ENCODE data around the gene USB1.
A peak's percentile ranks its signal among the peaks of the same experiment; 100 is the strongest.
"Not testable (repeated sequence)": the region's sequence is repeated elsewhere in the genome, so short reads cannot be mapped to it uniquely, and the experiment has no call there.

Gene USB1

DNA sequence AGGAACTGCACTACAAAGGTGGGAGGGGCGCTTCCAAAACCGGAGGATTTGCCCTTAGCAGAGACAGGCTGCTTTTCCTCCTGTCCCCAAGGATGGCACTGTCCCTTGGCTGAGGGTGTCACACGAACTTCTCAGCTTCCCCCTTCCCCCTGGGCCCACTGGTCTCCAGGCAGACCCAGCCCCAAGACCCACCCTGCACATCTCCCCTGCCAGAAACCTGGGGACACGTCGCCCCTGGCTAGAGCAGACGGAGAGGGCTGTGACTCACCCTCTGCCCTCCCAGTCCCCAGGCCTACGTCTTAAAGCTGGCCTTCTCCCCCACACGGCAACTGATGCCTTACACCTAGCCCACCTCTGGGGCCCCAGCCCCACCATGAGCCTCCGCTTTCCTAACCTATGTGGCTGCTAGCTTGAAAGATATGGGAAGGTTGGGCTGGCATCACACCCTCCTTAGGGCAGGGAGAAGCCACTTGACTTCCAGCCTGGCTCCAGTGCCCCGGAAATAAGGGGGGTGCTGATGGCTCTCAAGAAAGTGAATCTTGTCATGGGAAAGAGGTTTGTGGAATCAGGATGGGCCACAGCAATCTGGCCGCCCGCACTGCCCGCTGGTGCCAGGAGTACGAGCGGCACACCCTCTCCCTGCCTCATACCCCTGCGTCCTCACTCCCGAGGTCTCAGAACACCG is 5.3 kb upstream of the USB1 start:
- no peak for DNase-seq

DNA sequence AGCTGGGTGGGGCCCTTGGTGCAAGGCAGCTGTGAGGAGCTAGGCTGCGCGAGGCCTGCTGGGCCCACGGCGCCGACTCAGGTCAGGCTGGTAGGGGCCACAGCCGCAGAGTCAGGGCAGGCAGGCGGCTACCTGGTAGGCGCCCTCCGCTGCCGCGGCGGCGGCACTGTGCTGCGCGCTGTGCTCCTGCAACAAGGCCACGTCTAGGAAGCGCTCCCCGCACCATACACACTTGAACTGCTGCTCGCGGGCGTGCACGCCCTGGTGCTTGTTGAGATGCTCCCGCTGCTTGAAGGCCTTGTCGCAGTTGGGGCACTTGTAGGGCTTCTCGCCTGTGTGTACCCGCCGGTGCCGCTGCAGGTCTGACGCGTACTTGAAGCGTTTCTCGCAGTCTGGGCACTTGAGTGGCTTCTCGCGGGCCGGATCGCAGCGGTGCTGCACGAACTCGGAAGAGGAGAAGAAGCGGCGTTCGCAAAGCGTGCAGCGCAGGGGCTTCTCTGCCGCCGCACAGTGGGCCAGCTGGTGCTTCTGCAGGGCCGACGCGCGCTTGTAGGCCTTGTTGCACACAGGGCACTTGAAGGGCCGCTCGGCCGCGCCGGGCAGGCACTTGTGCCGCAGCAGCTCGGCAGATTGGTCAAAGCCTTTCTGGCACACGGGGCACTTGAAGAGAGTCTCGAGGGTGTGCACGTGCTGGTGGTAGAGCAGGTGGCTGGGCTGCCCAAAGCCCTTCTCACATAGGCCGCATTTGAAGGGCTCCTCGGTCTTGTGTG is 4.6 kb upstream of the USB1 start:
- DNase-seq = no peak

DNA sequence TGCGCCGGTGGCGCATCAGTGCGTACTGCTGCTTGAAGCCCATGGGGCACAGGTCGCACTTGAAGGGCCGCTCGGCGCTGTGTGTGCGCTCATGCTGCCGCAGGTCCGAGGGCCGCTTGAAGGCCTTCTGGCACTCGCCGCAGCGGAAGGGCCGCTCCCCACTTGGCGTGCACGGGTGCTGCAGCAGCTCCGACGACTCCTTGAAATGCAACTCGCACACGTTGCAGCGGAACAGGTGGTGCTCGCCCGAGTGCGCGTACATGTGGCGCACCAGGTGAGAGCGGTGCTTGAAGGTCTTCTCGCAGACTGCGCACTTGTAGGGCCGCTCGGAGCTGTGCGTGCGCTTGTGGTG is 4.1 kb upstream of the USB1 start:
- no peak for DNase-seq

DNA sequence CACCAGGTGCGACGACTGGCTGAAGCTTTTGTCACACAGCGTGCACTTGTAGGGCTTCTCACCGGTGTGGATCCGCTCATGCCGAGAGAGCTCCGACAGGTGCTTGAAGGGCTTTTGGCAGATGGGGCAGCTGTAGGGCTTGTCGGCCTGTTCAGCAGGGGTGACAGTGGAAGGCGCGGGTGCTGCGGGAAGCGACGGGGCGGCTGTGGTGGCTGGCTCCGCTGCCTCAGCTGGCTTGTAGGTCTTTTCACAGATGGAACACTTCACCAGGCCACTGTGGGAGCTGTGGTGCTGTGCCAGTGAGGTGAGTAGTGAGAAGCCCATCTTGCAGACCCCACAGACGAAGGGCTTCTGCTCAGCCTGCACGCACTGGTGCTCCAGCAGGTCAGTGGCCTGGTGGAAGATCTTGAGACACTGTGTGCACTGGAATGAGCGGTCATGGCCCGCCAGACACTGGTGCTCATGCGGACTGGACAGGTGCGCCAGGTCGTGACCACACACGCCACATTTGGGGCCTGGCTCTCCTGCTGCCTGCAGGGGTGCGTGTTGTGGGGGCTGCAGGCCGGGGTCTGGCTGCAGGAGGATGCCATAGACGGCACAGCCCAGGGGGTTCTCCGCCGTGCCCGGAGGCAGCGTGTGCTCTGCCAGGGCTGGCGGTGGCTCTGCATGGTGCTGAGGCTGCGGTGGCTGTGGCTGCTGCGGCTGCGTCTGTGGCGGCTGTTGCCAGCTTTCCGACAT is 3.5 kb upstream of the USB1 start:
- DNase-seq = no peak

DNA sequence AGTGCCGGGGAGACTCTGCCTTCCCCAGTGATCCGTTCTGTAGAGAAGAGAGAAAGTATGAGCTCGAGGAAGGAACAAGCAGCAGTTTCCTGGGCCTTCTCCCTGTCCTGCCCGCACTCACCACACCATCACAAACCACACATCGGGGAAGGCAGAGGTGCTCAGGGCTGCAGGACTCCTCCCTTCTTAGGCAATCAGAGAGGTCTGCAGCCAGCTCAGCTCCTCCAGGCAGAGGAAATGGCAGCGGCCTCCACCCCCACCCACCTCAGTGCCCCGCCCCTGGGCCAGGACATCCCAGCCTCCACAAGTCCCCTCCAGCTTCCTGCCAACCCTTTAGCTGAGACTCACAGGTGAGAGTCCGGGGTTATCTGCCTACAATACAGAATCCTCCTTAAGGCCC is 2.7 kb upstream of the USB1 start:
- DNase-seq = peak; percentile 76

DNA sequence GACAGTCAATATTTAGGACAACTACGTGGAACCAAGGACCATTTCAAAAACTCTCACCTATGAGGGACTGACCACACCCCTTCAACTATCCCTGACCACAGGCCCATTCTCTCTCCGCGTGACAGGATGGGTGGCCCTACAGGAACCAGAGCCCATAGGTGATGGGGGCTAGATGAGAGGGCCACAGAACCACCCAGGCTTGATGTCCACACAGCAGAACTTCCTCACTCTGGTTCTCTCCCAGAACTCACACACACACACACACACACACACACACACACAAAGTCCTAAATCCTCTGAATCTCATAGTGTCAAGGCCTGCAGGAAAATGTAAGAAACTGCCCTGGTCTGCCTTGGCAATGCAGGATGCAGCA is 2.2 kb upstream of the USB1 start:
- peak; percentile 37 for DNase-seq

DNA sequence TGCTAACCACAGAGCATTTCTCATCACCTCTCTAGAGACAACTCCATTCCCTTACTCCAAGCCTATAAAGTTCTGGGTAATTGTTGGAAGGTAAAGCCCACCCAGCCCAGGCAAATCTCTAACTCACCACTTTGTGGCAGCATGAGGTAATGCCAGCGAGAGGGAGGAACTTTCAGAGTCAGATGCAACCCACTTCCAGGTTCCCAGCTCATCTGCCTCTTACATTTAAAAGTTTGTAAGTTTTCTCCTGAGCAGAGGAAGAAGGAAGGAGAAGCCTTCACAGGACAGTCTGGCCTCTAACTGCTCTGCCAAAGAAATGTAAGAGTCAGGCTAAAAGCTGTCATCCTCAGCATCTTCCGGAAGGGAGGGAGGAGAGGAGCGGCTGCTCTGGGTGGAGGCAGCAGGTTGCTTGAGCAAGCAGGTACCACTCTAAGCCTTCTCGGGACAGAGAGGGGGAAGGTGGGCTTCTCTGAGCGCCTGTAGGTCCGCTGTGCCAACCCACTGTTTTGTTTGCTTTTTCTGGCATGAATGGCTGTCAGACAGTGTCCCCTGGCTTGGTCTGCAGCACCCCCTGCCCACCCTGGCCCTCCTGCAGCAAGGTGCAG is 1.7 kb upstream of the USB1 start:
- DNase-seq = peak; percentile 51

DNA sequence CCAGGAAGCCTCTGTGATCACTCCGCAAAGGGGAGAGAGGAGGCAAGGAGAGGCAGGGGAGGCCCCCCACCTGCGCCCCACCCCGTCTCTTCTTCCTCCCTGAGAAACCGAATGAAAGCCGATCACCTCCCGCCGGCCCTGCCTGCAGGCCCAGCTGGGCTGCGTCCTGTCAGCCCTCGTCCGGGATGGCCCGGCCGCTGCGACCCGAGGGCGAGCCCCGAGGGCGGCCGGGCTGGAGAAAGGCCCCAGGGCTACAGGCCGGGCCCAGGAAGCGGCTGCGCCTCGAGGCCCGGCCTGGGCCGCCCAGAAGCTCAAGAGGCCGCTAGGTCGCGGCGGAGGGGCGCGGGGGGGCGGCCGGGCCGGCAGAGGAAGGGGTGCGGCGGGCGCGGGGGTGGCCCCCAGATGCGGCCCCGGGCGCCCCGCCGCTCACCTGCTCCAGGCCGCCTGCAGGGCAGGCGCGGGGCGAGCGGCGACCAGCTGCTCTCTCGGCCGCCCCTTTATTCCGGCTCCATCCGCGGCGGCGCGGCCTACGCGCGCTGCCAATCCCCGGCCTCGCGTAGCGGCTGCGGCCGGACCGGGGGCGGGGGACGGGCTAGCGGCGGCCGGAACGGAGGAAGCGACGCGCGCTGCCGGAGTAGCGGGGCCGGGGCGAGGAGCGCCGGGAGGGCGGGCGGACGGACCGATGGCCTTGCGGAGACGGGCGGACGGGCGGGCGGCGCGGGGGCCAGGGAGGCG is 1.1 kb upstream of the USB1 start, which contains the start of gene ZNF319:
TSS of gene ZNF319 (minus strand) at position 702 of the 735 bp plus-strand sequence. CDS start 2,407 bp downstream, outside the sequence.
- DNase-seq = peak; percentile 23

DNA sequence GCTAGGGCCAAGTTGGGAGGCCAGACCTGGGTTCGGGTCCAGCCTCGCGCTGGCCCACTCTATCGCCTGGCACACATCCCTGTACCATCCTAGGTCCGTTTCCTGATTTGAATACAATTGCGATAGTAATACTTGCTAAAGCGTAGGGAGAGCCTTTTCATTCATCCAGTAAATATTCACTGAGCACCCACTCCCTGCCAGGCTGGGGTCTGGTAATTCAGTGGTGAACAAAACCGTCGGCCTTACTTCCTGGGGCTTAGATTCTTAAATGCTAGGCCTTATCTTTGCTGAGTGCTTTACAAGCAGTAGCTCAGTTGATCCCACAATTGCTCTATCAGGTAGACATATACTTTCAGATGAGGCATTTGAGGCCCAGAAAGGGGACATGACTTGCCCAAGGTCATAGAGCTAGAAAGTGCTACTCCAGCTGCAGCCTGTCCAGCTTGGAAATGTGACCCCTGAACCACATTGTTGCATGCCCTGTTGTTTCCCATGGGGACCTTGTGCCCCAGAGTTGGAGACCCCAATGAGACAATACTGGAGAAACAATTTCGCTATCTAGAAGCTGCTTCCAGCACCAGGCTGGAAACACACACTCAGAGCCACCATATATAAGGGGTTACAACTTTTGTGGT is 691 bp downstream of the USB1 start:
- DNase-seq = no peak

DNA sequence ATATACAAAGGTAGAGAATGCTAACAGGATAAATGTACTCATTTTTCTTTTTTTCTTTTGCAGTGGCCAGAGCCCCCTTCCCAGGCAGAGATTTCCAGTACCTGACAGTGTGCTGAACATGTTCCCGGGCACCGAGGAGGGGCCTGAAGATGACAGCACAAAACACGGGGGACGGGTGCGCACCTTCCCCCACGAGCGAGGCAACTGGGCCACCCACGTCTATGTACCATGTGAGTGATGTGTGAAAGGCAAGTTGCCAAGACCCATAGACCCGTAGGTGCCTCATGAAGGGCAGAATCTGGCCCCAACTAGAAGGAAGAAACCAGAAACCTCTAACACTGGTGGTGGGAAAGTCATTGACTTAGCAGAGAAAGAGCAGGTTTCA is 1.2 kb downstream of the USB1 start:
- DNase-seq = no peak

DNA sequence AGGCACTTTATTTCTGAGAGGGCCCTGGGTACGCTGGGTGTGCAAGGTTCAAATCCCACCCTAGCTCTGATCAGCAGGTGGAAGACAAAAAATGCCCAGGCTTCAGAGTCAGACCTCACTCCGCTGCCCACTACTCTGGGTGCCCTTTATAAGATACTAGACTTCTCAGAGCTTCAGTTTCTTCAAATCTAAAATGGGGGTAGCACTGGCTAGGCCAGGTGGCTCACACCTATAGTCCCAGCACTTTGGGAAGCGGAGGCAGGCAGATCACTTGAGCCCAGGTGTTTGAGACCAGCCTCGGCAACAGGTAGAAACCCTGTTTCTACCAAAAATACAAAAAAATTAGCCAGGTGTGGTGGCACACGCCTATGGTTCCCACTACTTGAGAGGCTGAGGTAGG is 1.7 kb downstream of the USB1 start:
- no peak for DNase-seq

DNA sequence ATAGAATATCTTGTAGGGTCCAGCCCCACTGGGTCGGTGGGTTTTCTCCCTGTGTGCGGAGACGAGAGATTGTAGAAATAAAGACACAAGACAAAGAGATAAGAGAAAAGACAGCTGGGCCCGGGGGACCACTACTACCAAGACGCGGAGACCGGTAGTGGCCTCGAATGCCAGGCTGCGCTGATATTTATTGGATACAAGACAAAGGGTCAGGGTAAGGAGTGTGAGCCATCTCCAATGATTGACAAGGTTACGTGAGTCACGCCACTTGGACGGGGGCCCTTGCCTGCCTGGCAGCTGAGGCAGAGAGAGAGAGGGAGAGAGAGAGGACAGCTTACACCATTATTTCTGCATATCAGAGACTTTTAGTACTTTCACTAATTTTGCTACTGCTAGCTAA is 3.5 kb downstream of the USB1 start:
- not testable (repeated sequence) for DNase-seq

DNA sequence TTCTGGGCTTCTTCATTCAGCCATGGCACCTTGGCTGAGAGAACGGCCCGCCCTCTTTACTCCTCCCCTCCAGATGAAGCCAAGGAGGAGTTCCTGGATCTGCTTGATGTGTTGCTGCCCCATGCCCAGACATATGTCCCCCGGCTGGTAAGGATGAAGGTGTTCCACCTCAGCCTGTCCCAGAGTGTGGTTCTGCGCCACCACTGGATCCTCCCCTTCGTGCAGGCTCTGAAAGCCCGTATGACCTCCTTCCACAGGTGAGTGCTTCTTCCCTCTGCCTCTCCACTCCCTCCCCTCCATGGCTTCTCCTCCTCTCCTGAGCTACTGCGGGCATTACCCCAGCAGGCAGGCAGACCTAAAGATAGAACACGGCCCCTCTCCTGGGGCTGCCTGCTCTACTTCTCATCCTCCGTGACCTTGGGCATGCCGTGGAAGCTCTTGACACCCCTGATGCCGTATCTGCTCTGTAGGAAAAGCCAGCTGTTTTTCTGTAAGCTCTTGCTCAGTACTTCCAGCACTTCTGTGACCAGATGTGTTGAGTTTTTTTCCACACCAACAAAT is 8.7 kb downstream of the USB1 start:
- DNase-seq = no peak

DNA sequence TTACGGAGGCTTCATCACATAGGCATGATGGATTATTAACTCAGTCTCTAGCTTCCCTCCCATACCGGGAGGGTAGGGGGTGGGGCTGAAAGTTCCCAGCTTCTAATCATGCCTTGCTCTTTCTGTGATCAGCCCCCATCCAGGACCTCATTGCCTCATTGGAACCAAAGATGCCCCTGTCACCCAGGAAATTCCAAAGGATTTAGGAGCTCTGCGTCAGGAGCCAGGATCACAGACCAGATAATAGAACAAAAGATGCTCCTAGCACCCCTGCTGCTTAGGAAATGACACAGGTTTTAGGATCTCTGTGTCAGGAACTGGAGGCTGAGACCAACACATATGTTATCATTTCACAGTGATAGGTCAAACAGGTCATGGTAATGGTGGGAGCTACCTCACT is 9.7 kb downstream of the USB1 start:
- no peak for DNase-seq

DNA sequence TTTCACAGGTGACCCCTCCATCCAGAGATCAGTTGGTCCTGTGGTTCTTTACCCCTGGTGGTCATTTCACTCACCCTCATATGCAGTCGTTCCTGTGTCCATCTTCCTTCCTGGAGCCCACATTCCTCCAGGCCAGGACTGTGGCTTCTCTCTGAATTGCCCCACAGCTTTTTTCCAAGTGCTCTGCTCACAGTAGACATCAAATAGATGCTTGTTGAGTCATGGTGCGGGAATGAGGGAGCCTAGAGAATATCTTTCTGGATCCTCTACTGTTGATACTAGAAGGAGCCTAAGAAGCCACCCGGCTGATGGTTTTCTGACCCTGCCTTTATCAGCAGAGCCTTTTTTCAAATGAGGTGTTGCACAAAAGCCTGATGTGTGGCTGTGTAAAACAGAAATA is 10.4 kb downstream of the USB1 start:
- DNase-seq = no peak

DNA sequence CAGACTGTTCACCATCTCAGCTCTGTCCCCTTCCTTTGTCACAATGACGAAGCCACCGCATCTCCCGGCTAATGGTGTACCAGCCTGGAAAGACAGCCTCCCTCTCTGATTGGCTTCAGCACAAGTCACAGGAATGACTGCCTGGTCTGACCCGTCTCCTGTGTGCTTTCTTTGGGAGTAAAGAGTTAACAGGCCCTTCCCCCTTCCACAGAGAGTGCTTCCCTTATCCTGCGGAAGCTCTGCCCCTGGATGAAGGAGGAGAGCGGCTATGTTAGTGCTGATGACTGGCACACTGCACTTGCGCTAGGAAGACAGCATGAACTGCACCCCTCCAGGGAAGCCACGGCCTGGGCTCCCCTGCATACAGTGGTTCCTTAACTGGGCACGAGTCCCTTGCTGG is 11.3 kb downstream of the USB1 start:
- no peak for DNase-seq

DNA sequence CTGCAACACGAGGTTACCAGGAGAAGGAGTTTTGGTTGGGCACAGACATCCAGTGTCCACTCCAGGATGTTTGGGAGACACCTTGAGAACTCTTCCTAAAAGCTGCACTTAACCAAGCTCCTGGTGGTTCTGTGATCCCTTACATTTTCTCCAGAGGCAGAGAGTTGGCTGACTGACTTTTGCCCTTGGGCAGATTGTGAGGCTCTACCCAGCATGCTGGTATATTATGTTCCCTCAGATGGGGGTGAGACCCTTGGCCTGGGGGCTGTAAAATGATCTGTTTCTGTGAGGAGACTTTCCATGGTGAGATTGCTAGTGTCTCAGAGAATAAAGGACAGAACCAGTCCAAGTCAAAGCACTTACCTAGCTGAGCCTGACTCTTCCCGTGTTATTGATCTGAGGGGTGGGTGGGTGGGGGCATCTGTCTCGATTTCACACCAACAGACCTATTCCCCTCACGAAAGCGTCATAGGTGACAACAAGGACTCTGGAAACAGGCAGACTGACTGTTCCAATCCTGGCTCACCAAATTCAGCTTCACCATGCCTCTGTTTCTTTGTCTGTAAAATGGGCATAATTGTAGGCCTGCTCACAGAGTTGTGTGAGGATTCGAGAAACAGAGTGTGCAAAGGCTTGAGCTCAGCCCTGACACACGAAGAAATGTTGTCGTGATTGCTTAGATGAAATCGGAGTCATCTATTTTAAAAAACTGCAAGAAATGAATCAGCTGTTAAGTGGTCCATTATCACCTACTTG is 12.2 kb downstream of the USB1 start:
- DNase-seq = no peak

DNA sequence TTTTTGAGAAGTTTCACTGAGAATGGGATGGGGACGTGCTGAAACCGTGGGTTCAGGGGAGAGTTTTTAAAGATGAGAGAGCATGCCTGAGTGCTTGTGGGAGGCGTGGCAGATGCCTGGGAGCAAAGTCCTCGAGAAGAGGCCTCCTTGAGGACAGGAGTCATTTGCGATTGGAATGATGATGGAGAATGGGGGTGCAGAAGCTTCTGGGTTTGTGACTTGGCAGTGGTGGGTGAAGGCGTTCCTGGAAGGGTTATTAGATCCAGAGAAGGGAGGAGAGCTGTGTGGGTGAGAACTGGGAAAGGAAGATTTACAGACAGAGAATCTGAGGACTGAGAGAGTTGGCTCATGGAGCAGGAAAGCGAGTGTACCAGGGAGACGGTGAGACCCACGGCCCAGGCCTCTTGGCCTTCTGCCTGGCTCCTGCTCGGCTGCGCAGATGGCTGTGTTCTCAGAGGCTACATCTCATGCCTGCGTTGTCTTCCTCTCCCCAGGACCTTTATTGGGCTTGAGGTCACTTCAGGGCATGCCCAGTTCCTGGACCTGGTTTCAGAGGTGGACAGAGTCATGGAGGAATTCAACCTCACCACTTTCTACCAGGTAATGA is 15.7 kb downstream of the USB1 start:
- no peak for DNase-seq

DNA sequence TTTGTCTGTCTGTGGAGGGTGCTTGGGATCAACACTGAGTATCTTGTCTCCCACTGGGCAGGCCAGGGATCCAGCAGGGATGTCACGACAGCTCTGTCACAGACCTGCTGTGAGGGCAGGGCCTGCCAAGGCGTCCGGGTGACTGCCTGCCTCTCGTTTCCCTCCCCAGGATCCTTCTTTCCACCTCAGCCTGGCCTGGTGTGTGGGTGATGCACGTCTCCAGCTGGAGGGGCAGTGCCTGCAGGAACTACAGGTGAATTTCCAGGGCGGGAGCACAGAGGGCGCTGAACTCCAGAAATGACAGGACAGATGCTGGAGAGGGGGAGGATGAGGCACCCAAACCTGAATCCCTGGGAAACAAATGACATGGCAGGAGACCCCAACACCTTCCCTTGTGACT is 17.6 kb downstream of the USB1 start:
- DNase-seq = no peak

DNA sequence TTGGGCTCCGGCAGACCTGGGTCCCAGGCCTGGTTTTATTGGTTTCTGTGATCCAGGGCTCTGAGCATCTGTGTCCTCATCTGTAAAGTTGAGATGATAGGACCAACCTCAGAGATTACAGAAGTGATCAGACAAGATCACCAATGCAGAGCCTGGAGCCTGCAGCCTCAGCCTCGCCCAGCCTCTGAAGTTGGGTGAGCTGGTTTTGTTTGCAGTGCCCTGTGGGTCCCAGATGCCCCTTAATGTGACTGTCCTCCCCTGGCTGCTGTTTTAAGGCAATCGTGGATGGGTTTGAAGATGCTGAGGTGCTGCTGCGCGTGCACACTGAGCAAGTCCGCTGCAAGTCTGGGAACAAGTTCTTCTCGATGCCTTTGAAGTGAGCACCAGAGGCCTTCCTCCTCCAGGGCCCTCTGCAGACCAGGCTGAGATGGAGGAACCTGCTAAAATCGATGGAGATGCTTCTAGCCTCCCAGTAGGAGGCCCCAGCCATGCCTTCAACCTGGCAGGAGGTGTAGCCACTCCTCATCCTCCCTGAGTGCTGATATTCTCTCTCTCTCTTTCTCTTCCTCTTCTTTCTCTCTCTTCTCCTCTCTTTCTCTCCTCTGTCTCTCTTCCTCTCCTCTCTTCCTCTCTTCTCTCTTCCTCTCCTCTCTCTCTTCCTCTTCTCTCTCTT is 18.8 kb downstream of the USB1 start:
- DNase-seq = no peak
